Mononuclear cell (primary cell): ENCODE results near the gene PCDHGB3. TPM values are rescaled to one million over a fixed set of nuclear protein-coding genes. Genes with fewer than 3 reads are reported as not detected.
A peak's percentile ranks its signal among the peaks of the same experiment; 100 is the strongest.
"Not testable (repeated sequence)": the region's sequence is repeated elsewhere in the genome, so short reads cannot be mapped to it uniquely, and the experiment has no call there.

ENCODE experiments used
- H3K27me3 ChIP-seq: 2 replicates; pipeline ENCODE4 v1.6.0; 2011; ENCODE audit warnings: low read length, control low read depth; ENCODE audit not compliant: insufficient read depth
- H3K4me1 ChIP-seq: 2 replicates; pipeline ENCODE4 v1.5.1; 2011; ENCODE audit warnings: mild to moderate bottlenecking, low read length, control low read depth; ENCODE audit not compliant: insufficient read depth
- H3K4me3 ChIP-seq: 2 replicates; pipeline ENCODE4 v1.5.1; 2011; ENCODE audit warnings: mild to moderate bottlenecking, low read length, moderate library complexity
- H3K9me3 ChIP-seq: 2 replicates; pipeline ENCODE4 v1.5.1; 2011; ENCODE audit warnings: low read depth, mild to moderate bottlenecking, control low read depth, low read length
- total RNA-seq: library from RNA; depleted of rRNA; stranded (reverse); fragments of >200 nt; gene quantifications from one replicate; pipeline ENCODE4 v1.2.3, GENCODE V29; 2012

Gene PCDHGB3
- total RNA-seq, result 0.63 TPM

- peaks cover 98% of the 10 kb centered on the region for H3K27me3 ChIP-seq
- peaks cover 5% of the 10 kb centered on the region for H3K4me1 ChIP-seq
- H3K9me3 ChIP-seq, result peaks cover 15% of the 10 kb centered on the region
- no peak within 1 kb of the TSS for H3K4me3 ChIP-seq
These were observed at the start of gene PCDHGB3 for GRCh38 chr5:141369994-141370848. TSS of gene PCDHGB3 (plus strand) at chr5:141370242. CDS start at chr5:141370395, 153 bp downstream.

GRCh38 chr5:141322261-141322660 lies 47.8 kb upstream of the PCDHGB3 start:
- Histone ChIP-seq H3K27me3 (peaks cover 16% of the 10 kb centered on the region), H3K4me3 (no peak overlapping the region), H3K9me3 (peaks cover 32% of the 10 kb centered on the region), H3K4me1 (peaks cover 11% of the 10 kb centered on the region)

- H3K27me3 ChIP-seq, result peaks cover 46% of the 10 kb centered on the region
- peaks cover 18% of the 10 kb centered on the region for H3K9me3 ChIP-seq
- H3K4me1 ChIP-seq, result peaks cover under 1% of the 10 kb centered on the region
- H3K4me3 ChIP-seq, result peak overlapping the region; percentile 23
These were observed 43.8 kb upstream of the PCDHGB3 start for GRCh38 chr5:141326088-141326854.

GRCh38 chr5:141328231-141328630 lies 41.8 kb upstream of the PCDHGB3 start:
- Histone ChIP-seq H3K4me3 (no peak overlapping the region), H3K9me3 (peaks cover 9% of the 10 kb centered on the region), H3K27me3 (peaks cover 59% of the 10 kb centered on the region), H3K4me1 (no peaks in the 10 kb centered on the region)

- H3K4me3 ChIP-seq, result no peak within 1 kb of the TSS
- no peaks in the 10 kb centered on the region for H3K4me1 ChIP-seq
- peaks cover 74% of the 10 kb centered on the region for H3K27me3 ChIP-seq
- peaks cover 9% of the 10 kb centered on the region for H3K9me3 ChIP-seq
These were observed 39.6 kb upstream of the PCDHGB3 start, which contains the start of gene PCDHGA1 for GRCh38 chr5:141330299-141331080. TSS of gene PCDHGA1 (plus strand) at chr5:141330514.

GRCh38 chr5:141332571-141332970 lies 37.5 kb upstream of the PCDHGB3 start:
- H3K4me3 ChIP-seq, H3K4me1 ChIP-seq: not testable (repeated sequence)
- peaks cover 84% of the 10 kb centered on the region for H3K27me3 ChIP-seq

GRCh38 chr5:141338538-141339306 lies 31.3 kb upstream of the PCDHGB3 start, which contains the start of gene PCDHGA2:
TSS of gene PCDHGA2 (plus strand) at chr5:141338760.
- Histone ChIP-seq H3K27me3 (peaks cover 86% of the 10 kb centered on the region), H3K4me1 (no peaks in the 10 kb centered on the region), H3K9me3 (peaks cover 17% of the 10 kb centered on the region), H3K4me3 (no peak within 1 kb of the TSS)

More at GRCh38 chr5:141332571-141332970, 37.5 kb upstream of the PCDHGB3 start:
- peaks cover 26% of the 10 kb centered on the region for H3K9me3 ChIP-seq

GRCh38 chr5:141340781-141341354 lies 29.2 kb upstream of the PCDHGB3 start:
- Histone ChIP-seq H3K27me3 (peaks cover 84% of the 10 kb centered on the region), H3K9me3 (peaks cover 21% of the 10 kb centered on the region)
- H3K4me1 ChIP-seq, H3K4me3 ChIP-seq: not testable (repeated sequence)

- H3K9me3 ChIP-seq, result peaks cover 5% of the 10 kb centered on the region
- H3K4me1 ChIP-seq, result no peaks in the 10 kb centered on the region
- no peak overlapping the region for H3K4me3 ChIP-seq
- H3K27me3 ChIP-seq, result peaks cover 75% of the 10 kb centered on the region
These were observed 27.3 kb upstream of the PCDHGB3 start for GRCh38 chr5:141342773-141343172.

- H3K27me3 ChIP-seq, result peaks cover 75% of the 10 kb centered on the region
- peaks cover 7% of the 10 kb centered on the region for H3K9me3 ChIP-seq
- H3K4me1 ChIP-seq, result no peaks in the 10 kb centered on the region
- no peak within 1 kb of the TSS for H3K4me3 ChIP-seq
These were observed 26.6 kb upstream of the PCDHGB3 start, which contains the start of gene PCDHGA3 for GRCh38 chr5:141343242-141343952. TSS of gene PCDHGA3 (plus strand) at chr5:141343829. CDS start at chr5:141344034, 205 bp downstream.

- Histone ChIP-seq H3K9me3 (peaks cover 12% of the 10 kb centered on the region), H3K27me3 (peaks cover 75% of the 10 kb centered on the region), H3K4me3 (no peak overlapping the region), H3K4me1 (no peaks in the 10 kb centered on the region)
These were observed 26.0 kb upstream of the PCDHGB3 start for GRCh38 chr5:141343953-141344463.

- Histone ChIP-seq H3K4me3 (no peak overlapping the region), H3K9me3 (peaks cover 12% of the 10 kb centered on the region), H3K4me1 (no peaks in the 10 kb centered on the region), H3K27me3 (peaks cover 77% of the 10 kb centered on the region)
These were observed 24.7 kb upstream of the PCDHGB3 start for GRCh38 chr5:141345327-141345726.

GRCh38 chr5:141346017-141346416 lies 24.0 kb upstream of the PCDHGB3 start:
- Histone ChIP-seq H3K9me3 (peaks cover 12% of the 10 kb centered on the region), H3K27me3 (peaks cover 82% of the 10 kb centered on the region)
- H3K4me1 ChIP-seq, H3K4me3 ChIP-seq: not testable (repeated sequence)
